HEK293 (cell line): ENCODE results near the gene HOXA11.

ENCODE experiments used
- KLF9 ChIP-seq: fragments of 450-650 bp; formaldehyde crosslinking; IDR thresholded peaks from 2 replicates; pipeline ENCODE4 v1.5.1; 2016; ENCODE audit warnings: missing biosample characterization, missing genetic modification characterization, low read depth
- OSR2 ChIP-seq: fragments of 450-650 bp; formaldehyde crosslinking; IDR thresholded peaks from 2 replicates; pipeline ENCODE4 v1.5.1; 2016; ENCODE audit warnings: missing biosample characterization, missing genetic modification characterization
- REPIN1 ChIP-seq: fragments of 450-650 bp; formaldehyde crosslinking; IDR thresholded peaks from 2 replicates; pipeline ENCODE4 v1.5.1; 2017; ENCODE audit warnings: missing biosample characterization, missing genetic modification characterization, low read depth
- WT1 ChIP-seq: fragments of 450-650 bp; formaldehyde crosslinking; IDR thresholded peaks from 2 replicates; pipeline ENCODE4 v1.5.1; 2016; ENCODE audit warnings: missing biosample characterization, missing genetic modification characterization
- ZBTB20 ChIP-seq: fragments of 450-650 bp; formaldehyde crosslinking; IDR thresholded peaks from 2 replicates; pipeline ENCODE4 v1.5.1; 2016; ENCODE audit warnings: missing biosample characterization, missing genetic modification characterization
- ZFHX2 ChIP-seq: fragments of 450-650 bp; formaldehyde crosslinking; conservative IDR thresholded peaks from 2 replicates; pipeline ENCODE4 v1.5.1; 2016; ENCODE audit warnings: missing biosample characterization, missing genetic modification characterization
- ZFP3 ChIP-seq: fragments of 450-650 bp; formaldehyde crosslinking; IDR thresholded peaks from 2 replicates; pipeline ENCODE4 v1.5.1; 2016; ENCODE audit warnings: low read depth, missing biosample characterization, missing genetic modification characterization
- ZNF157 ChIP-seq: fragments of 450-650 bp; formaldehyde crosslinking; IDR thresholded peaks from 2 replicates; pipeline ENCODE4 v1.5.1; 2016; ENCODE audit warnings: missing biosample characterization, missing genetic modification characterization
- ZNF174 ChIP-seq: fragments of 450-650 bp; formaldehyde crosslinking; IDR thresholded peaks from 2 replicates; pipeline ENCODE4 v1.5.0; 2017; ENCODE audit warnings: missing biosample characterization, mild to moderate bottlenecking, missing genetic modification characterization
- ZNF184 ChIP-seq: fragments of 450-650 bp; IDR thresholded peaks from 2 replicates; pipeline ENCODE4 v1.5.1; 2018; ENCODE audit warnings: missing biosample characterization, mild to moderate bottlenecking, missing genetic modification characterization
- ZNF202 ChIP-seq: fragments of 450-650 bp; formaldehyde crosslinking; IDR thresholded peaks from 2 replicates; pipeline ENCODE4 v1.5.1; 2016; ENCODE audit warnings: missing biosample characterization, missing genetic modification characterization, borderline replicate concordance
- ZNF223 ChIP-seq: fragments of 450-650 bp; formaldehyde crosslinking; IDR thresholded peaks from 2 replicates; pipeline ENCODE4 v1.5.1; 2016; ENCODE audit warnings: missing biosample characterization, missing genetic modification characterization
- ZNF26 ChIP-seq: fragments of 450-650 bp; formaldehyde crosslinking; IDR thresholded peaks from 2 replicates; pipeline ENCODE4 v1.5.1; 2016; ENCODE audit warnings: missing biosample characterization, missing genetic modification characterization
- ZNF280C ChIP-seq: fragments of 450-650 bp; formaldehyde crosslinking; IDR thresholded peaks from 2 replicates; pipeline ENCODE4 v1.5.1; 2016; ENCODE audit warnings: missing biosample characterization, missing genetic modification characterization
- ZNF292 ChIP-seq: fragments of 450-650 bp; formaldehyde crosslinking; IDR thresholded peaks from 2 replicates; pipeline ENCODE4 v1.5.1; 2016; ENCODE audit warnings: low read depth, missing biosample characterization, missing genetic modification characterization, borderline replicate concordance
- ZNF501 ChIP-seq: fragments of 450-650 bp; formaldehyde crosslinking; IDR thresholded peaks from 2 replicates; pipeline ENCODE4 v1.5.1; 2016; ENCODE audit warnings: missing biosample characterization, missing genetic modification characterization
- ZNF513 ChIP-seq: fragments of 450-650 bp; IDR thresholded peaks from 2 replicates; pipeline ENCODE4 v1.5.1; 2018; ENCODE audit warnings: missing biosample characterization, missing genetic modification characterization
- ZNF544 ChIP-seq: fragments of 450-650 bp; formaldehyde crosslinking; IDR thresholded peaks from 2 replicates; pipeline ENCODE4 v1.5.0; 2017; ENCODE audit warnings: missing biosample characterization, missing genetic modification characterization
- ZNF561 ChIP-seq: fragments of 450-650 bp; IDR thresholded peaks from 2 replicates; pipeline ENCODE4 v1.5.1; 2018; ENCODE audit warnings: missing biosample characterization, missing genetic modification characterization, borderline replicate concordance
- ZNF600 ChIP-seq: fragments of 450-650 bp; formaldehyde crosslinking; IDR thresholded peaks from 2 replicates; pipeline ENCODE4 v1.5.1; 2016; ENCODE audit warnings: missing biosample characterization, missing genetic modification characterization
- ZNF670 ChIP-seq: fragments of 450-650 bp; formaldehyde crosslinking; IDR thresholded peaks from 2 replicates; pipeline ENCODE4 v1.5.1; 2016; ENCODE audit warnings: missing biosample characterization, missing genetic modification characterization, low read depth
- ZNF701 ChIP-seq: fragments of 450-650 bp; formaldehyde crosslinking; IDR thresholded peaks from 2 replicates; pipeline ENCODE4 v1.5.1; 2016; ENCODE audit warnings: missing biosample characterization, missing genetic modification characterization
- ZNF785 ChIP-seq: fragments of 450-650 bp; formaldehyde crosslinking; IDR thresholded peaks from 2 replicates; pipeline ENCODE4 v1.5.1; 2016; ENCODE audit warnings: missing biosample characterization, missing genetic modification characterization
- TF ChIP-seq, protein P1 (sequence below): fragments of 450-650 bp; formaldehyde crosslinking; IDR thresholded peaks from 2 replicates; pipeline ENCODE4 v1.5.1; 2017; ENCODE audit warnings: missing biosample characterization, missing genetic modification characterization
- TF ChIP-seq, protein P2 (sequence below): fragments of 450-650 bp; formaldehyde crosslinking; IDR thresholded peaks from 2 replicates; pipeline ENCODE4 v1.5.1; 2016; ENCODE audit warnings: missing biosample characterization, missing genetic modification characterization
- TF ChIP-seq, protein P3 (sequence below): fragments of 450-650 bp; formaldehyde crosslinking; IDR thresholded peaks from 2 replicates; pipeline ENCODE4 v1.5.1; 2016; ENCODE audit warnings: missing biosample characterization, missing genetic modification characterization

Gene HOXA11

DNA sequence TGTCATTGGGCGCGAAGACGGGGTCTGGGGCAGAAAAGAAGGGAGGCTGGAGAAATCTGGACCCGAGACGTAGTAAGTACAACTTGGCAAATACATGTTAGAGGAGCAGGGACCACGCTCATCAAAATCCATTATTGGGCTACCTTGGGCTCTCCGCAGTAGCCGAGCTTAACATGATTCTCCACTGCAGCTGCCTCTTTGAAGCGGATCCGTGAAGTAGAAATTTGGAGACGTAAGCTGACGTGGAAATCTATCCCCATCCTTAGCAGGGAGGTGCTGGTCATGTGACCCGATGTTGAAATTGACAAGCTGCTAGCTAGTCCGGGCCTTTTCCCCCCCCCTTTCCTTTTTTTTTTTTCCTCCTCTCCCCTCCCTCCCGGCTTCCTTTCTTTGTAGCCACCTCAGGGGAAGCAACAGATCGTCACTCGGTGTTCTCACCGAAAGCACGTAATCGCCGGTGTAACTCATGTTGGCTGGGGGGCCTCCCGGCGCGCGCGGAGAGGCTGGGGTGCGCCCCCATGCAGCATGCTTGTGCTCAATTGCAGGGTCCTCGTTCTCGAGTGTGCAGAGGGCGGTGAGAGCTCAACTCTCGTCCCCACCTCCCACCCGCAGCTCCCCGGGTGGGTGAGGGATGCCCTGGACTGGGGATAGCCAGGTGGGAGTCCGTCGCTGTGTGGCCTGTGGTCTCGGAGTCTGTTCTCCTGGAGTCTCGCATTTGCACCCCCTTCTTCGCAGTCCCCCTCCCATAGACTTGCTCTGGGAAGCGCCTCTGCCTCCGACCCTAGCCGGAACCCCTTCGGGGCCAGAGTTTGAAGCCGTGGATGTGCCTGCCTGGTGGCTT is at the start of gene HOXA11 (continued):
- TF ChIP-seq ZNF513 (no peak), ZNF600 (tag by site-specific recombination) (0 out of 2 replicates have a peak, but pooled peaks have one; percentile 23), ZNF292 (no peak), ZNF184 (tag by site-specific recombination) (no peak), ZNF223 (tag by site-specific recombination) (no peak), REPIN1 (tag by site-specific recombination) (no peak), ZBTB20 (tag by site-specific recombination) (peak; percentile 69), ZNF501 (0 out of 2 replicates have a peak, but pooled peaks have one; percentile 57), ZNF544 (tag by site-specific recombination) (no peak), ZNF670 (tag by site-specific recombination) (no peak), ZNF280C (tag by site-specific recombination) (no peak), ZNF174 (tag by site-specific recombination) (no peak), ZNF785 (tag by site-specific recombination) (no peak), ZNF26 (tag by site-specific recombination) (no peak), ZFP3 (tag by site-specific recombination) (peak; percentile 58; the same call in 1 of the 2 replicates), OSR2 (tag by site-specific recombination) (peak; percentile 95), ZNF202 (tag by site-specific recombination) (no peak), ZNF157 (no peak), ZNF701 (tag by site-specific recombination) (no peak), ZFHX2 (tag by site-specific recombination) (0 out of 2 replicates have a peak, but pooled peaks have one; percentile 5), KLF9 (tag by site-specific recombination) (no peak), ZNF561 (tag by site-specific recombination) (no peak), WT1 (tag by site-specific recombination) (no peak; the same call in 1 of the 2 replicates)
- TF ChIP-seq, protein P1, sequence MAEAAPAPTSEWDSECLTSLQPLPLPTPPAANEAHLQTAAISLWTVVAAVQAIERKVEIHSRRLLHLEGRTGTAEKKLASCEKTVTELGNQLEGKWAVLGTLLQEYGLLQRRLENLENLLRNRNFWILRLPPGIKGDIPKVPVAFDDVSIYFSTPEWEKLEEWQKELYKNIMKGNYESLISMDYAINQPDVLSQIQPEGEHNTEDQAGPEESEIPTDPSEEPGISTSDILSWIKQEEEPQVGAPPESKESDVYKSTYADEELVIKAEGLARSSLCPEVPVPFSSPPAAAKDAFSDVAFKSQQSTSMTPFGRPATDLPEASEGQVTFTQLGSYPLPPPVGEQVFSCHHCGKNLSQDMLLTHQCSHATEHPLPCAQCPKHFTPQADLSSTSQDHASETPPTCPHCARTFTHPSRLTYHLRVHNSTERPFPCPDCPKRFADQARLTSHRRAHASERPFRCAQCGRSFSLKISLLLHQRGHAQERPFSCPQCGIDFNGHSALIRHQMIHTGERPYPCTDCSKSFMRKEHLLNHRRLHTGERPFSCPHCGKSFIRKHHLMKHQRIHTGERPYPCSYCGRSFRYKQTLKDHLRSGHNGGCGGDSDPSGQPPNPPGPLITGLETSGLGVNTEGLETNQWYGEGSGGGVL (tag by site-specific recombination): peak; percentile 90
- TF ChIP-seq, protein P2, sequence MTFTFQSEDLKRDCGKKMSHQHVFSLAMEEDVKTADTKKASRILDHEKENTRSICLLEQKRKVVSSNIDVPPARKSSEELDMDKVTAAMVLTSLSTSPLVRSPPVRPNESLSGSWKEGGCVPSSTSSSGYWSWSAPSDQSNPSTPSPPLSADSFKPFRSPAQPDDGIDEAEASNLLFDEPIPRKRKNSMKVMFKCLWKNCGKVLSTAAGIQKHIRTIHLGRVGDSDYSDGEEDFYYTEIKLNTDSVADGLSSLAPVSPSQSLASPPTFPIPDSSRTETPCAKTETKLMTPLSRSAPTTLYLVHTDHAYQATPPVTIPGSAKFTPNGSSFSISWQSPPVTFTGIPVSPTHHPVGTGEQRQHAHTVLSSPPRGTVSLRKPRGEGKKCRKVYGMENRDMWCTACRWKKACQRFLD: no peak
- TF ChIP-seq, protein P3, sequence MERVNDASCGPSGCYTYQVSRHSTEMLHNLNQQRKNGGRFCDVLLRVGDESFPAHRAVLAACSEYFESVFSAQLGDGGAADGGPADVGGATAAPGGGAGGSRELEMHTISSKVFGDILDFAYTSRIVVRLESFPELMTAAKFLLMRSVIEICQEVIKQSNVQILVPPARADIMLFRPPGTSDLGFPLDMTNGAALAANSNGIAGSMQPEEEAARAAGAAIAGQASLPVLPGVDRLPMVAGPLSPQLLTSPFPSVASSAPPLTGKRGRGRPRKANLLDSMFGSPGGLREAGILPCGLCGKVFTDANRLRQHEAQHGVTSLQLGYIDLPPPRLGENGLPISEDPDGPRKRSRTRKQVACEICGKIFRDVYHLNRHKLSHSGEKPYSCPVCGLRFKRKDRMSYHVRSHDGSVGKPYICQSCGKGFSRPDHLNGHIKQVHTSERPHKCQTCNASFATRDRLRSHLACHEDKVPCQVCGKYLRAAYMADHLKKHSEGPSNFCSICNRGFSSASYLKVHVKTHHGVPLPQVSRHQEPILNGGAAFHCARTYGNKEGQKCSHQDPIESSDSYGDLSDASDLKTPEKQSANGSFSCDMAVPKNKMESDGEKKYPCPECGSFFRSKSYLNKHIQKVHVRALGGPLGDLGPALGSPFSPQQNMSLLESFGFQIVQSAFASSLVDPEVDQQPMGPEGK (tag by site-specific recombination): peak; percentile 94
